ENCODE data around the gene MARS1.

- TF ChIP-seq CTCF (IDR thresholded peaks at IDR 0.05; ENCODE audit: low read depth, low read length) (no peak), EZH2phosphoT487 (IDR thresholded peaks at IDR 0.05; ENCODE audit: low read depth) (no peak)
Measured at GRCh38 chr12:57528831-57529555, 41.1 kb downstream of the MARS1 start.

Measured in OCI-LY3 (cell line).